ENCODE data around the gene HLA-G.

GRCh38 chr6:29809249-29809648 is 18.4 kb upstream of the HLA-G start:
- TF ChIP-seq, protein P1, sequence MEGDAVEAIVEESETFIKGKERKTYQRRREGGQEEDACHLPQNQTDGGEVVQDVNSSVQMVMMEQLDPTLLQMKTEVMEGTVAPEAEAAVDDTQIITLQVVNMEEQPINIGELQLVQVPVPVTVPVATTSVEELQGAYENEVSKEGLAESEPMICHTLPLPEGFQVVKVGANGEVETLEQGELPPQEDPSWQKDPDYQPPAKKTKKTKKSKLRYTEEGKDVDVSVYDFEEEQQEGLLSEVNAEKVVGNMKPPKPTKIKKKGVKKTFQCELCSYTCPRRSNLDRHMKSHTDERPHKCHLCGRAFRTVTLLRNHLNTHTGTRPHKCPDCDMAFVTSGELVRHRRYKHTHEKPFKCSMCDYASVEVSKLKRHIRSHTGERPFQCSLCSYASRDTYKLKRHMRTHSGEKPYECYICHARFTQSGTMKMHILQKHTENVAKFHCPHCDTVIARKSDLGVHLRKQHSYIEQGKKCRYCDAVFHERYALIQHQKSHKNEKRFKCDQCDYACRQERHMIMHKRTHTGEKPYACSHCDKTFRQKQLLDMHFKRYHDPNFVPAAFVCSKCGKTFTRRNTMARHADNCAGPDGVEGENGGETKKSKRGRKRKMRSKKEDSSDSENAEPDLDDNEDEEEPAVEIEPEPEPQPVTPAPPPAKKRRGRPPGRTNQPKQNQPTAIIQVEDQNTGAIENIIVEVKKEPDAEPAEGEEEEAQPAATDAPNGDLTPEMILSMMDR (IDR thresholded peaks at IDR 0.05) = no peak
- TF ChIP-seq POLR2A (IDR thresholded peaks at IDR 0.05) = no peak

All from thyroid gland (tissue), 4 donors.